ENCODE data around the gene CNTD1. TPM values are rescaled to one million over a fixed set of nuclear protein-coding genes. Genes with fewer than 3 reads are reported as not detected.

CNTD1 gene
- total RNA-seq, 4 donors from 2014 or later, result 0.09 to 2.9 TPM; not detected in 2

- no peak for DNase-seq (ENCODE audit: low spot score)
- ATAC-seq (ENCODE audit: low FRiP score), result peak; percentile 11
- no peak for TF ChIP-seq CTCF (IDR thresholded peaks at IDR 0.05)
Observed at GRCh38 chr17:42780851-42781638, 17.6 kb upstream of the CNTD1 start.

- ATAC-seq (ENCODE audit: low FRiP score) (no peak), DNase-seq (ENCODE audit: low spot score) (no peak)
- no peak for TF ChIP-seq CTCF (IDR thresholded peaks at IDR 0.05)
Observed at GRCh38 chr17:42781639-42782165, 17.0 kb upstream of the CNTD1 start.

- ATAC-seq (ENCODE audit: low FRiP score), result no peak
- no peak for TF ChIP-seq CTCF (IDR thresholded peaks at IDR 0.05)
Observed at GRCh38 chr17:42782166-42783061, 16.2 kb upstream of the CNTD1 start.

GRCh38 chr17:42783062-42783790 is 15.4 kb upstream of the CNTD1 start:
- ATAC-seq (ENCODE audit: low FRiP score) (peak; percentile 28), DNase-seq (ENCODE audit: low spot score) (no peak)
- TF ChIP-seq CTCF (IDR thresholded peaks at IDR 0.05), result no peak

More at GRCh38 chr17:42782166-42783061, 16.2 kb upstream of the CNTD1 start:
- no peak for DNase-seq (ENCODE audit: low spot score)

GRCh38 chr17:42783791-42784138 is 14.9 kb upstream of the CNTD1 start:
- TF ChIP-seq CTCF (IDR thresholded peaks at IDR 0.05), result no peak
- no peak for ATAC-seq (ENCODE audit: low FRiP score)

GRCh38 chr17:42784409-42784808 is 14.3 kb upstream of the CNTD1 start:
- ATAC-seq (ENCODE audit: low FRiP score) (no peak), DNase-seq (ENCODE audit: low spot score) (no peak)
- no peak for TF ChIP-seq CTCF (IDR thresholded peaks at IDR 0.05)

More at GRCh38 chr17:42783791-42784138, 14.9 kb upstream of the CNTD1 start:
- DNase-seq (ENCODE audit: low spot score), result no peak
